ENCODE results near the gene ZNF865.

- TF ChIP-seq CTCF (IDR thresholded peaks at IDR 0.05; ENCODE audit: control extremely low read depth in 1 of 3, insufficient read depth in 1 of 3, low read depth in 1 of 3, low read length in 3 of 3) (no peak), POLR2A (IDR thresholded peaks at IDR 0.05; ENCODE audit: control extremely low read depth in 1 of 2, low read depth in 2 of 2, low read length in 2 of 2) (no peak), KDM1A (IDR thresholded peaks at IDR 0.05; ENCODE audit: borderline replicate concordance, low read length) (no peak), POLR2AphosphoS5 (IDR thresholded peaks at IDR 0.05; ENCODE audit: low read depth, low read length) (peak; percentile 29; the same call in 1 of the 2 replicates)
Observed at GRCh38 chr19:55646889-55647731, 41.7 kb downstream of the ZNF865 start.

Measured in H1 (cell line).